ENCODE data around the gene KIF17.

KIF17 gene

GRCh38 chr1:20732071-20732587 lies 14.3 kb upstream of the KIF17 start:
- peaks cover 0 to 25% (median 8%) of the 10 kb centered on the region in 3 experiments for H3K27me3 ChIP-seq (ENCODE audit: control insufficient read depth in 3 of 3, insufficient read depth in 3 of 3, low read depth in 1 of 3, low read length in 3 of 3)
- no CpG with 5 or more reads among the region's 55 CpGs for WGBS, 2 donors (ENCODE audit: extremely low coverage in 2 of 2, insufficient read length in 2 of 2, insufficient replicate concordance in 1 of 2)

GRCh38 chr1:20731057-20731991 lies 13.5 kb upstream of the KIF17 start:
- H2BK5ac ChIP-seq (ENCODE audit: low read length) = peak overlapping the region; percentile 67

More at GRCh38 chr1:20732071-20732587, 14.3 kb upstream of the KIF17 start:
- Histone ChIP-seq H3K27ac (replicated peaks; ENCODE audit: low read length) (no peak overlapping the region), H3K23ac (ENCODE audit: low read depth, low read length, poor library complexity) (peak overlapping the region; percentile 8), H3K4ac (ENCODE audit: low read length) (no peak overlapping the region), H2BK15ac (ENCODE audit: low read length) (peak overlapping the region; percentile 54), H3K4me1 (ENCODE audit: control insufficient read depth in 2 of 2, insufficient read depth in 1 of 2, low read depth in 1 of 2, low read length in 2 of 2) (peaks cover 18 to 20% of the 10 kb centered on the region in 2 donors), H3K18ac (ENCODE audit: low read length) (peak overlapping the region; percentile 69), H3K14ac (ENCODE audit: low read length) (no peak overlapping the region), H3K36me3 (replicated peaks in 1 of 2; ENCODE audit: control insufficient read depth in 2 of 2, insufficient read depth in 2 of 2, low read length in 2 of 2) (peaks cover under 1 to 2% of the 10 kb centered on the region in 2 donors), H3K4me2 (ENCODE audit: insufficient read depth, low read length, poor library complexity, severe bottlenecking) (peak overlapping the region; percentile 97), H4K91ac (ENCODE audit: low read depth, low read length, poor library complexity) (no peak overlapping the region), H2BK5ac (ENCODE audit: low read length) (no peak overlapping the region), H3K9ac (ENCODE audit: low read depth, low read length, poor library complexity) (peak overlapping the region; percentile 61), H3K79me1 (ENCODE audit: low read depth, low read length) (peaks cover 2% of the 10 kb centered on the region), H2AK5ac (ENCODE audit: low read depth, low read length) (peak overlapping the region; percentile 54), H3K4me3 (ENCODE audit: low read length in 2 of 2) (peak overlapping the region; percentile 53 to 86), H4K8ac (ENCODE audit: low read depth, low read length) (no peak overlapping the region), H3K9me3 (replicated peaks in 1 of 2; ENCODE audit: control insufficient read depth in 2 of 2, insufficient read depth in 1 of 2, low read depth in 1 of 2, low read length in 2 of 2) (no peaks in the 10 kb centered on the region), H2BK120ac (ENCODE audit: low read depth, low read length) (peak overlapping the region; percentile 16), H2BK12ac (ENCODE audit: low read length) (no peak overlapping the region), H2AFZ (ENCODE audit: low read length) (peak overlapping the region; percentile 89)
- peak; percentile 78 for DNase-seq (ENCODE audit: low spot score)

GRCh38 chr1:20730690-20731056 lies 12.9 kb upstream of the KIF17 start:
- H2BK5ac ChIP-seq (ENCODE audit: low read length) = no peak overlapping the region
- H4K8ac ChIP-seq (ENCODE audit: low read depth, low read length) = no peak overlapping the region
- peak overlapping the region in 1 of 2 donors; percentile 53 for H3K4me3 ChIP-seq (ENCODE audit: low read length in 2 of 2)
- H3K27ac ChIP-seq (replicated peaks; ENCODE audit: low read length) = no peak overlapping the region
- WGBS, 2 donors (ENCODE audit: extremely low coverage in 2 of 2, insufficient read length in 2 of 2, insufficient replicate concordance in 1 of 2) = no CpG with 5 or more reads among the region's 4 CpGs
- H3K9ac ChIP-seq (ENCODE audit: low read depth, low read length, poor library complexity) = peak overlapping the region; percentile 25
- H3K14ac ChIP-seq (ENCODE audit: low read length) = no peak overlapping the region
- H3K18ac ChIP-seq (ENCODE audit: low read length) = no peak overlapping the region
- peaks cover 0 to 25% (median 8%) of the 10 kb centered on the region in 3 experiments for H3K27me3 ChIP-seq (ENCODE audit: control insufficient read depth in 3 of 3, insufficient read depth in 3 of 3, low read depth in 1 of 3, low read length in 3 of 3)
- H2BK15ac ChIP-seq (ENCODE audit: low read length) = peak overlapping the region; percentile 44
- H2AFZ ChIP-seq (ENCODE audit: low read length) = peak overlapping the region; percentile 67
- peaks cover 0 to 2% of the 10 kb centered on the region in 2 donors for H3K36me3 ChIP-seq (replicated peaks in 1 of 2; ENCODE audit: control insufficient read depth in 2 of 2, insufficient read depth in 2 of 2, low read length in 2 of 2)
- H4K91ac ChIP-seq (ENCODE audit: low read depth, low read length, poor library complexity) = no peak overlapping the region
- peak overlapping the region; percentile 0 for H2AK5ac ChIP-seq (ENCODE audit: low read depth, low read length)
- H3K23ac ChIP-seq (ENCODE audit: low read depth, low read length, poor library complexity) = no peak overlapping the region
- H3K4me2 ChIP-seq (ENCODE audit: insufficient read depth, low read length, poor library complexity, severe bottlenecking) = no peak overlapping the region
- H2BK12ac ChIP-seq (ENCODE audit: low read length) = peak overlapping the region; percentile 16
- no peaks in the 10 kb centered on the region for H3K9me3 ChIP-seq (replicated peaks in 1 of 2; ENCODE audit: control insufficient read depth in 2 of 2, insufficient read depth in 1 of 2, low read depth in 1 of 2, low read length in 2 of 2)
- peaks cover 7% of the 10 kb centered on the region for H3K79me1 ChIP-seq (ENCODE audit: low read depth, low read length)
- no peak overlapping the region for H2BK120ac ChIP-seq (ENCODE audit: low read depth, low read length)
- peaks cover 18 to 20% of the 10 kb centered on the region in 2 donors for H3K4me1 ChIP-seq (ENCODE audit: control insufficient read depth in 2 of 2, insufficient read depth in 1 of 2, low read depth in 1 of 2, low read length in 2 of 2)
- no peak for DNase-seq (ENCODE audit: low spot score)
- H3K4ac ChIP-seq (ENCODE audit: low read length) = no peak overlapping the region

More at GRCh38 chr1:20731057-20731991, 13.5 kb upstream of the KIF17 start:
- peak overlapping the region; percentile 16 for H2BK12ac ChIP-seq (ENCODE audit: low read length)
- peak overlapping the region; percentile 53 to 86 for H3K4me3 ChIP-seq (ENCODE audit: low read length in 2 of 2)
- peak overlapping the region; percentile 0 for H2AK5ac ChIP-seq (ENCODE audit: low read depth, low read length)
- H3K79me1 ChIP-seq (ENCODE audit: low read depth, low read length) = peaks cover 4% of the 10 kb centered on the region
- no peak overlapping the region for H2BK120ac ChIP-seq (ENCODE audit: low read depth, low read length)
- H3K27ac ChIP-seq (replicated peaks; ENCODE audit: low read length) = no peak overlapping the region
- H3K4me2 ChIP-seq (ENCODE audit: insufficient read depth, low read length, poor library complexity, severe bottlenecking) = peak overlapping the region; percentile 97
- peaks cover 0 to 2% of the 10 kb centered on the region in 2 donors for H3K36me3 ChIP-seq (replicated peaks in 1 of 2; ENCODE audit: control insufficient read depth in 2 of 2, insufficient read depth in 2 of 2, low read length in 2 of 2)
- H2BK15ac ChIP-seq (ENCODE audit: low read length) = peak overlapping the region; percentile 43
- H3K4ac ChIP-seq (ENCODE audit: low read length) = no peak overlapping the region
- peak overlapping the region; percentile 34 for H3K23ac ChIP-seq (ENCODE audit: low read depth, low read length, poor library complexity)
- peak overlapping the region; percentile 92 for H3K9ac ChIP-seq (ENCODE audit: low read depth, low read length, poor library complexity)
- peak overlapping the region; percentile 89 for H2AFZ ChIP-seq (ENCODE audit: low read length)
- peak overlapping the region; percentile 9 for H3K14ac ChIP-seq (ENCODE audit: low read length)
- DNase-seq (ENCODE audit: low spot score) = no peak
- H3K9me3 ChIP-seq (replicated peaks in 1 of 2; ENCODE audit: control insufficient read depth in 2 of 2, insufficient read depth in 1 of 2, low read depth in 1 of 2, low read length in 2 of 2) = no peaks in the 10 kb centered on the region
- H3K27me3 ChIP-seq (ENCODE audit: control insufficient read depth in 3 of 3, insufficient read depth in 3 of 3, low read depth in 1 of 3, low read length in 3 of 3) = peaks cover 0 to 25% (median 8%) of the 10 kb centered on the region in 3 experiments
- peak overlapping the region; percentile 77 for H4K91ac ChIP-seq (ENCODE audit: low read depth, low read length, poor library complexity)
- WGBS, 2 donors (ENCODE audit: extremely low coverage in 2 of 2, insufficient read length in 2 of 2, insufficient replicate concordance in 1 of 2) = no CpG with 5 or more reads among the region's 62 CpGs
- H3K4me1 ChIP-seq (ENCODE audit: control insufficient read depth in 2 of 2, insufficient read depth in 1 of 2, low read depth in 1 of 2, low read length in 2 of 2) = peaks cover 18 to 20% of the 10 kb centered on the region in 2 donors
- H3K18ac ChIP-seq (ENCODE audit: low read length) = peak overlapping the region; percentile 86
- H4K8ac ChIP-seq (ENCODE audit: low read depth, low read length) = no peak overlapping the region
